Lower lobe of right lung (tissue), 2 donors: ENCODE measurements around the gene BID. TPM values are rescaled to one million over a fixed set of nuclear protein-coding genes. Genes with fewer than 3 reads are reported as not detected.

Source experiments
- ATAC-seq, 2 donors: fragments of 200-7000 bp; cut with Tn5 transposase; one replicate each; pipeline ENCODE4 v1.9.1; 2020 to 2022; ENCODE audit warnings: mild to moderate bottlenecking in 2 of 2, moderate library complexity in 2 of 2
- DNase-seq: peaks from one replicate; pipeline ENCODE4 v3.0.0-alpha.2; 2020
- H3K27ac ChIP-seq: fragments of 200-600 bp; one replicate; pipeline ENCODE4 v1.8.0; 2022
- H3K27me3 ChIP-seq: fragments of 200-600 bp; one replicate; pipeline ENCODE4 v1.8.0; 2022; ENCODE audit warnings: low read depth
- H3K36me3 ChIP-seq: fragments of 200-600 bp; one replicate; pipeline ENCODE4 v1.8.0; 2022; ENCODE audit warnings: mild to moderate bottlenecking
- H3K4me1 ChIP-seq: fragments of 200-600 bp; one replicate; pipeline ENCODE4 v1.8.0; 2022
- H3K4me3 ChIP-seq: fragments of 200-600 bp; one replicate; pipeline ENCODE4 v1.8.0; 2022; ENCODE audit warnings: mild to moderate bottlenecking
- H3K9me3 ChIP-seq: fragments of 200-600 bp; one replicate; pipeline ENCODE4 v1.8.0; 2022
- CTCF ChIP-seq: fragments of 200-600 bp; IDR thresholded peaks from one replicate; pipeline ENCODE4 v1.8.0; 2022; ENCODE audit warnings: antibody characterized with exemption, mild to moderate bottlenecking
- intact Hi-C: fragments of 100-400 bp; cut with DNase I; formaldehyde crosslinking; loops from one replicate; pipeline ENCODE4 v1.11.0; 2022
- total RNA-seq: library from RNA; stranded (reverse); fragmentation: NEBNext Ultra II Directional; extraction: Animal tissue kit (Norgen Biotek cat#: 25700); gene quantifications from one replicate; pipeline ENCODE4 v1.2.1, GENCODE V29; 2021
- donor health status: DM: no; HTN: yes; CAD: no; lungs with severe emphysema.

BID gene
- total RNA-seq, 1 donor from 2014 or later: 34.3 TPM

- no peak for TF ChIP-seq CTCF
- H3K9me3 ChIP-seq: no peaks in the 10 kb centered on the region
- intact Hi-C loops: no loop called here
- H3K27me3 ChIP-seq: no peaks in the 10 kb centered on the region
- no peak overlapping the region for H3K27ac ChIP-seq
- H3K36me3 ChIP-seq: peaks cover 45% of the 10 kb centered on the region
- no peak overlapping the region for H3K4me3 ChIP-seq
- H3K4me1 ChIP-seq: no peaks in the 10 kb centered on the region
- DNase-seq: no peak
- no peak for ATAC-seq
These were observed 44.4 kb upstream of the BID start for GRCh38 chr22:17818649-17819048.

- no peak overlapping the region for H3K27ac ChIP-seq
- no peak overlapping the region for H3K4me3 ChIP-seq
- no peaks in the 10 kb centered on the region for H3K9me3 ChIP-seq
- ATAC-seq: peak in 1 of 2 donors; percentile 19
- H3K36me3 ChIP-seq: peaks cover 45% of the 10 kb centered on the region
- intact Hi-C loops: no loop called here
- DNase-seq: no peak
- H3K4me1 ChIP-seq: no peaks in the 10 kb centered on the region
- no peak for TF ChIP-seq CTCF
- H3K27me3 ChIP-seq: no peaks in the 10 kb centered on the region
These were observed 43.9 kb upstream of the BID start for GRCh38 chr22:17818180-17818579.

- no peak for TF ChIP-seq CTCF
- H3K36me3 ChIP-seq: peaks cover 42% of the 10 kb centered on the region
- no peak for ATAC-seq
These were observed 43.3 kb upstream of the BID start for GRCh38 chr22:17817511-17818065.

GRCh38 chr22:17817079-17817478 is 42.8 kb upstream of the BID start:
- no peak for ATAC-seq
- TF ChIP-seq CTCF: no peak
- Histone ChIP-seq H3K27me3 (no peaks in the 10 kb centered on the region), H3K36me3 (peaks cover 40% of the 10 kb centered on the region), H3K27ac (no peak overlapping the region), H3K9me3 (no peaks in the 10 kb centered on the region), H3K4me3 (no peak overlapping the region), H3K4me1 (no peaks in the 10 kb centered on the region)
- no peak for DNase-seq
- intact Hi-C loops: no loop called here

More at GRCh38 chr22:17817511-17818065, 43.3 kb upstream of the BID start:
- DNase-seq: no peak
- H3K4me1 ChIP-seq: no peaks in the 10 kb centered on the region
- no peaks in the 10 kb centered on the region for H3K9me3 ChIP-seq
- H3K4me3 ChIP-seq: no peak overlapping the region
- no peaks in the 10 kb centered on the region for H3K27me3 ChIP-seq
- H3K27ac ChIP-seq: no peak overlapping the region
- intact Hi-C loops: no loop called here

GRCh38 chr22:17816649-17817048 is 42.4 kb upstream of the BID start:
- DNase-seq (no peak), ATAC-seq (no peak)
- H3K27ac ChIP-seq: no peak overlapping the region
- no peaks in the 10 kb centered on the region for H3K4me1 ChIP-seq
- H3K9me3 ChIP-seq: no peaks in the 10 kb centered on the region
- no peak overlapping the region for H3K4me3 ChIP-seq
- H3K27me3 ChIP-seq: no peaks in the 10 kb centered on the region
- no peak for TF ChIP-seq CTCF
- peaks cover 38% of the 10 kb centered on the region for H3K36me3 ChIP-seq
- intact Hi-C loops: no loop called here
